ENCODE data around the gene NAT14.
"Not testable (repeated sequence)": the region's sequence is repeated elsewhere in the genome, so short reads cannot be mapped to it uniquely, and the experiment has no call there.

The NAT14 gene, protein sequence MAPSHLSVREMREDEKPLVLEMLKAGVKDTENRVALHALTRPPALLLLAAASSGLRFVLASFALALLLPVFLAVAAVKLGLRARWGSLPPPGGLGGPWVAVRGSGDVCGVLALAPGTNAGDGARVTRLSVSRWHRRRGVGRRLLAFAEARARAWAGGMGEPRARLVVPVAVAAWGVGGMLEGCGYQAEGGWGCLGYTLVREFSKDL

GRCh38 chr19:55484593-55485438 is at the start of gene NAT14:
TSS of gene NAT14 (plus strand) at chr19:55485188. CDS start at chr19:55485709, 521 bp downstream.
- ATAC-seq: peak; percentile 74 to 78

DNA sequence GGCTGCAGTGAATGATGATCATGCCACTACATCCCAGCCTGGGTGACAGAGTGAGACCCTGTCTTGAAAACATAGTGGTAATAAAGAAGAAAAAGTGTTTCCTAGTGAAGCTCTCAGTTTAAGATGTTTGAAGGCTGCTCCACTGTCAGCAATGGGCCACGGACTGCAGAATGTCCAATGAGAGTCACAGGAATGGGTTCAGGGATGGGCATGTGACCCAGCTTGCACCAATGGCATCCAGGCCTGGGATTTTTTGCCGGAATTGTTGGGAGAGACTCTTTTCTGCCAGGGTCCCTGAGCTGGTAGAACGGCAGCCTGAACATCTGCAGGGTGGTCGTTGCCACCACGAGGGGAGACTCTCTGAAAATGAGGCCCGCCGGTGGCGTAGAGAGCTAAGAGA is 48.1 kb upstream of the NAT14 start:
- no peak for ATAC-seq

DNA sequence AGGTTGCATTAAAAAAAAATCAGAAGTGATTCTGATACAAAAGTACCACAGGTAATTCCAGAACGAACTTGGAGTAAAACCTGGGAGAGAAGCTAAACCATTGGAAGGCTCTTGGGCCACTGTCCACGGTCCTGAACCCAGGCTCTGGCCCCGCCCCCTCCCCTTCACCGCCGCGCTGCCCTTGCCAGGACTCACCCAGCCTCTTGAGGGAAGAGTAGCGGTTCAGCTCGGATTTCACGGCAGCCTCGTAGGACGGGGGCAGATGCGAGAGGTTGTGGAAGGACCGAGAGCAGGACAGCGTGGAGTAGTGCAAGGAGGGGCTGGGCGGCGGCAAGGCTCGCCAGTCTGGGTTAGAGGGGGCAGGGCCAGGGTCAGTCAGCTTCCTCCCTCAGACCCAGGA is 47.6 kb upstream of the NAT14 start:
- ATAC-seq: no peak

DNA sequence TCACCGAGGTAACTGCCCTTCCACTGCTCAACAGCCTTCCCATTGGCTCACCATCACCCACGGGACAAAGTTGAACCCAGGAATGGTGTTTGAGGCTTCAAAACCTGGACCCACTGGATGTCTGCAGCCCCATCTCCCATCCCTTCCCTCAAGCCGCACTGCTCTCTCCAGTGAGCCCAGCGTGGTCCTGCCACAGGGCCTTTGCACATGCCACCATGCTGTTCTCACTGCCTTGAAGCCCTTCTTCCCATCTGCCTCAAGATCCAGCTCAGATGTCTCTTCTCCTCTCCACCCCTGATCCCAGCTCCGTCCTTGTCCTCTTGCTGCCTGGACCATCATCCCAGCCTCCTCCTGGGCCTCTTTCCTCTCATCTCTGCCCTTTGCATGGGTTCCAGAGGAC is 45.9 kb upstream of the NAT14 start:
- ATAC-seq: no peak

- ATAC-seq: no peak
Observed at GRCh38 chr19:55440411-55441105, 44.4 kb upstream of the NAT14 start.

DNA sequence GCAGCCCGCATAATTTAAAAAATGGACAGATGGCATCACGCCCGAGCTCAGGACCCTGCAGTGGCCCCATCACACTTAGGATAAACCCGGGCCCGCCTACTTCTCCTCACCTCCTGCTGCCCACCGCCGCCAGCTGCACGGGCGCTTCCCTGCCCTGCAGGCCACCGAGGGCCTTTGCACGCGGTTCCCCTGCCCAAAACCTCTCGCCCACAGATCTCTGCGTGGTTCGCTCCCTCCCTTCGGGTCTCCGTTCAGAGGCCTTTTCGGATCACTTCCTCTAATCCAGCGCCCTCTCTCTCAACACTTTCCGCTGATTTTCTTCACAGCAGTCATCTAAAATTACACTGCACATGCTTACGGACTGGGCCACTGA is 43.7 kb upstream of the NAT14 start:
- no peak for ATAC-seq

DNA sequence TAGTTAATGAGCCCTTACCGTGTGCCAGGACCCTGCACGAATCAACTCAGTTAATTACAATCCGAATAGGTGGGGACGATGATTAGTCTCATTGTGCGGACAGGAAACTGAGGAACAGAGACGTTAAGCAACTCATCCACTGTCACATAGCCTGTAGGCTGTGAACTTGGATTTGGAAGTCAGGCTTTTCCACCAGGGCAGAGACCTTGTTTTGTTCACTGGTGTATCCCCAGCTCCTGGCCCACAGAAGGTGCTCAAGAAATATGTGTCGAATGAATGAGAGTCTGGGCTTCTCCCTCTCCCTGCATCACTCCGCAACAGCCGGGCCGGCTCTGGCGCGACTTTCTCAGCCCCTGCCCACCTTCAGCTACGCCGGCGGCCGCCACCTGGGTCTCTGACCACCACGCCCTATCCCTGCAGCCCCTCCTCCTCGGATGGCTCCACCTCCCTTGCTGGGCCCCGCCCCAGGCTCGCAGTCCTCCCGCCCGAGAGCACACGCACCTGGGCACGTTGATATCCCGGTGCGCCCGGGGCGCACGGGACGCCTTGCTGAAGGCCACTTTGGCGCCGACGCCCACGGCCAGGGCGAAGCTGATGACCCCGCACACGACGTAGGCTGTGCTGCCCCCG is 43.2 kb upstream of the NAT14 start:
- peak in 1 of 2 donors; percentile 33 for ATAC-seq

- no peak for ATAC-seq
Observed at GRCh38 chr19:55442372-55442961, 42.5 kb upstream of the NAT14 start.

- no peak for ATAC-seq
Observed at GRCh38 chr19:55443045-55443823, 41.8 kb upstream of the NAT14 start, which contains the start of gene SHISA7. TSS of gene SHISA7 (minus strand) at chr19:55443300. CDS start at chr19:55442863, 437 bp downstream.

- no peak for ATAC-seq
Observed at GRCh38 chr19:55443824-55444480, 41.0 kb upstream of the NAT14 start.

DNA sequence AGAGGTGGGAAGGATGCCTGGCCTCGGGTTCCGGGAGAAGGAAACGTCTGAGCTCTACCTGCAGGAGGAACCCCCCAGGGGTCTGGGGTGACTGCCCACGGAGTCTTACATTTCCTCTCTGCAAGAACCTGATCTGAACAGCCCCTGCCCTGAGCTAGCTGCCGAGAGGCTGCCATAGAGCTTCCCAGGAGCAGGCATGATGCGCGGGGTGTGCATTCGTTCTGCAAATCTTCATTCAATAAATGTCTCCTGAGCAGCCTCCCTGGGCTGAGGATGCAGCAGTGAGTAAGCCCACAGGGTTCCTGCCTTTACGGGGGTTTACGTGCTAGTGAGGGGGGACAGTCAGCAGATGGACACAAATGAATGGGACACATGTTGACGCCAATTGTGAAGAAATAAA is 40.3 kb upstream of the NAT14 start:
- ATAC-seq: no peak

DNA sequence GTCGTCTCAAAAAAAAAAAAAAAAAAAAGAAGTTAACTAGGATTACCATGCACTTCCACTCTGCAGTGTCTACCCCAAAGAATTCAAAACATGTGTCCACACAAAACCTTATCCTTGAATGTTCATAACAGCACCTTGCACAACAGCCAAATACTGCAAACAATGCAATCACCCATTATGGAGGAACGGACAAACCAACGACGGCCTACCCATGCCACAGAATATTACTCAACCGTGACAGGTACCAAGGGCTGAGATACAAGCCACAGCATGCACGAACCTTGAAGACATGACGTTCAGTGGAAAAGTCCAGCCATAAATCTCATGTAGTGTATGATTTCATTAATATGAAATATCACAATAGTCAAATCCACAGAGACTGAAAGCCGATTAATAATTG is 38.9 kb upstream of the NAT14 start:
- ATAC-seq: no peak

DNA sequence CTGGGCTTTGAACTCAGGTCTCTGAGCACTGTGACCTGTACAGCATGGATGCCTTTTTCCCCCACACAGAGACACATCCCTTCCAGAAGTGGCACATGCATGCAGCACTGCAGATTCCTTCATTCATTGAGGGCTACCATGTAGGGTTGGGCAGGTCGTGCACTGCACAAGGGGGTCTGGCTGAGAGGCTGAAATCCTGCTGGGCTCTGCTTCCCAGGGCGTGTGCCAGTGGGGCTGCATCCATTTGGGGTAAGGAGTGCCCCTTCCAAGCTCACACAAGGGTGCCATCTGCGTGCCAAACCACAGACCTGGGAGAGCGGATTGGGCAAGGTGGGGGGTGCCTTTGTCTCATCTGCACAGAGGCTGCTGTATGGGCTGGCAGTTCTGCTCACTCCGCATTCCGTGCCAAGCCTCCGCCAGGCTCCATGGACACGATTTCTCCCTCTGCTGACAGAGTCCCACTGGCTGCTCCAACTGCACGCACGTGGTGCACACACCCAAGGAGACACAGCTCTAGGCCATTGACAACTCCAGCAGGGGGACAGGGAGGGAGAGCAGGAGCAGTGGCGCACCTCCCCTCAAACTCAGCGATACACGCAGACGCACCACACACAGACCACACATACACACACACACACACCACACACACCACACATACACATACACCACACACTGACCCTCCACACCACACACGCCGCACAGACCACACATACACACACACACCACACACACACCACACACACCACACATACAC is 37.4 kb upstream of the NAT14 start:
- ATAC-seq: no peak

GRCh38 chr19:55448175-55448490 is 36.9 kb upstream of the NAT14 start:
- not testable (repeated sequence) for ATAC-seq

DNA sequence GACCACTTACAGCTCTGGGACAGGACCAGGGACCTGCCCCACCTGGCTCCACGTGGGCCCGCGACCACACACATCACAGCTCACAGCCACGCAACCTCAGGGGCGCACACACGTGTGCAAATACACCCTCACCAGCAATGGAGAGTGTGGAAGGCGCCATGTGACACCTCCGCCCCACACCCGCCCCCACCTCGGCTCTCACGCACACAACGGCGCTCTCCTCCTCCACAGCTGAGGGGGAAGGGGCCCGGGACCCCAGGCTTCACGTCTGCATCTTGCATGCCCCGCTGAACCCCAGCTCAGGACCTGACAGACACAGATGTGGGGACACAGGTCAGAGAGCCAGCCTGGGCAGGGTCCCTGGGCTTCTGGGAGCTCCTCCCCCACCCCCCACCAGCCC is 35.5 kb upstream of the NAT14 start:
- no peak for ATAC-seq

GRCh38 chr19:55451163-55451964 is 33.6 kb upstream of the NAT14 start:
- no peak for ATAC-seq

DNA sequence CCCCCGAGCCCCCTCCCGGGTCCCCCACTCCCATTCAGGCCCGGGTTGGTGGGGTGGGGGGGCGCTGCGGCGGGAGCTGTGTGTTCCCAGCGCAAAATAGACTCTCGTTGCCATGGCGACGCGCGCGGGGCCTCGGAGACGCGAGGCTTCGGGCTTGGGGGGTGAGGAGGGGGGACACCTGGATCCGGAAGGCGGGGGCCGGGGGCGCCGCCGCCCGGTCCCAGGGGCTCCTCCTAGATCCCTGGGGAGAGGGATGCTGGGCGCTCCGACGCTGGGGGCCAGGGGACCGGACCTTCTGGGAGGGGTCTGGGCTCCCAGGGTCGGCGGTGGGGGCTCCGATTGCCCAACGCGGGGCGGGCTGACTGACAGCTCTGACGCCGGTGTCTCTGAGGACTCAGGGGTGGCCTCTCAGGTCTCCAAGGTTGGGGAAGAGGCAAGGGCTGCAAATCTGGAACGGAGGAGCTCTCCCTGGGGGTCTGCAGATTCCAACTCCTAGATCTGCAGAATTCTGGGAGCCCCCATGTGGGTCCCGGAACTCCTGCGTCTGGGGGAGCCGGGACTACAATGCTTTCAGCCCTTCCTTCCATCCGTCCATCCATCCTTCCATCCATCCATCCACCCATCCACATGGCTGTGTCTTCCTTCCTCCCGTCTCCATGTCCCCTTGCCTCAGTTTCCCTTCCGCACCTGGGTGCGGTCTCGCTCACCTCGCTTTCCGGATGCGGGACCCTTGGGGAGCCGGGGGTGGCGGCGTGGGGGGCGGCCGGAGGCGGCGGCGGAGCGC is 32.8 kb upstream of the NAT14 start:
- ATAC-seq: no peak

DNA sequence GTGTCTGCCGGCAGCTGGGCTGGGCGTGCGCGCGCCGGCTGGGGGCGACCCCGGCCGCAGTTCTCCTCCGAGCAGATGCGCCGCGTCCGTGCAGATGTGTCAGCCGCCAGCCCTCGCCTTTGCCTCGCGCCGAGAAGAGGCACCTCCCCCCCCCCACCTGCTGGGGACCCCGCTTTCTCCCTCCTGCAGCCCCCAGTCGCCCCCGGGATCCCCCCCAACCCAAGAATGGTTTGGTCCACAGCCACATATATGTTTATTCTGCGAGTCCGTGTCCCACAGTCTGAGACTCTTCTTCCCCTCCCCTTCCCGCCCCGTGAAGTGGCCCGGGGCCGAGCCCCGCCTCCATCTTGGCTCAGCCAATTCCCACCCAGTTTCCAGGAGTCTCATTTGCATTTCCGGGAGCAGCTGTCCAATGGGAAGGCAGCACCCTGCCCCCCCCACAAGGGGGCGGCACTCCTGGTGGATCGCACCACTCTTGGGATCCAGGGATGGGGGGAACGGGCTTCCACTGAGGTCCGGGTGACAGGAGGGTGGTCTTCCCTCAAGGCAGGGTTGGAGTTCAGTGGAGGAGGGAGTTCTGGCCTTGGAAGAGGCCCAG is 32.1 kb upstream of the NAT14 start:
- ATAC-seq: peak; percentile 32 to 48
